Endothelial cell of umbilical vein (primary cell): ENCODE data around the gene CXCR6. TPM values are rescaled to one million over a fixed set of nuclear protein-coding genes. Genes with fewer than 3 reads are reported as not detected.

ENCODE experiments used
- BruUV-seq: library from RNA; stranded (reverse); fragments of 400-500 nt; replicated peaks from 2 replicates; lab custom pipeline; 2021; lab: Mats Ljungman, UMichigan
- CTCF ChIA-PET: fragments of 300-600, 350-600 bp; sonication (Branson Sonifier 250); formaldehyde crosslinking; loops from one replicate; lab custom pipeline; 2021; ENCODE audit warnings: antibody characterized with exemption, inconsistent platforms; lab: Charles Lee
- POLR2A ChIA-PET: fragments of 300-600, 350-600 bp; sonication (Branson Sonifier 250); formaldehyde crosslinking; loops from one replicate; lab custom pipeline; 2021; ENCODE audit warnings: antibody characterized with exemption, inconsistent platforms; lab: Charles Lee
- DNase-seq: peaks from one replicate; pipeline ENCODE4 v3.0.0-alpha.2; 2011; ENCODE audit warnings: low read depth, low spot score
- FAIRE-seq: peaks from 2 replicates; lab custom pipeline; 2011; peaks lifted over from hg19 to GRCh38; lab: Jason Lieb, UNC
- H2AFZ ChIP-seq: 2 replicates; pipeline ENCODE4 v1.6.0; 2012; ENCODE audit warnings: low read depth, low read length, control low read depth, inconsistent platforms
- H3K27ac ChIP-seq: 2 replicates; pipeline ENCODE4 v1.5.1; 2011; ENCODE audit warnings: low read depth, mild to moderate bottlenecking, control low read depth, low read length, moderate library complexity; ENCODE audit not compliant: insufficient read depth
- H3K27me3 ChIP-seq, 2 experiments: 2 replicates each; pipeline versions ENCODE4 v1.6.0 to v1.6.1; 2011; ENCODE audit warnings: low read length in 2 of 2, mixed read lengths in 1 of 2; ENCODE audit not compliant: control insufficient read depth in 2 of 2, insufficient read depth in 2 of 2
- H3K36me3 ChIP-seq, 2 experiments: 2 replicates in 1 of 2; 3 replicates in 1 of 2; pipeline ENCODE4 v1.5.1; 2011; ENCODE audit warnings: low read length in 2 of 2, mild to moderate bottlenecking in 1 of 2, moderate library complexity in 1 of 2; ENCODE audit not compliant: control insufficient read depth in 2 of 2, insufficient read depth in 2 of 2; ENCODE audit errors: extremely low read depth in 1 of 2
- H3K4me1 ChIP-seq: 3 replicates; pipeline ENCODE4 v1.5.1; 2011; ENCODE audit warnings: mild to moderate bottlenecking, low read length; ENCODE audit not compliant: control insufficient read depth, insufficient read depth; ENCODE audit errors: extremely low read depth
- H3K4me2 ChIP-seq: 2 replicates; pipeline ENCODE4 v1.6.1; 2011; ENCODE audit warnings: low read length, control low read depth, mixed read lengths; ENCODE audit not compliant: insufficient read depth
- H3K4me3 ChIP-seq, 3 experiments: fragments of 200-600 bp in 1 of 3; sonication (generic), shearing (Covaris generic) in 1 of 3; replicated peaks in 1 of 3; 2 replicates each; pipeline ENCODE4 v1.5.1; 2011 to 2016; ENCODE audit warnings: control low read depth in 3 of 3, low read length in 3 of 3, mild to moderate bottlenecking in 2 of 3, inconsistent platforms in 1 of 3, low read depth in 1 of 3, moderate library complexity in 1 of 3; ENCODE audit not compliant: insufficient read depth in 1 of 3
- H3K79me2 ChIP-seq: 2 replicates; pipeline ENCODE4 v1.6.0; 2012; ENCODE audit warnings: low read length, inconsistent platforms; ENCODE audit not compliant: control insufficient read depth, insufficient read depth
- H3K9ac ChIP-seq: replicated peaks from 2 replicates; pipeline ENCODE3; 2011; ENCODE audit warnings: low read length, control low read depth; ENCODE audit not compliant: insufficient read depth; ENCODE audit errors: extremely low read depth
- H3K9me1 ChIP-seq: replicated peaks from 3 replicates; pipeline ENCODE4 v1.6.0; 2011; ENCODE audit warnings: mild to moderate bottlenecking, low read length; ENCODE audit not compliant: control insufficient read depth, insufficient read depth; ENCODE audit errors: extremely low read depth
- H3K9me3 ChIP-seq: replicated peaks from 2 replicates; pipeline ENCODE4 v1.5.1; 2012; ENCODE audit warnings: low read length, inconsistent platforms; ENCODE audit not compliant: control insufficient read depth, insufficient read depth
- H4K20me1 ChIP-seq: replicated peaks from 2 replicates; pipeline ENCODE3; 2011; ENCODE audit warnings: mild to moderate bottlenecking, low read length; ENCODE audit not compliant: control insufficient read depth, insufficient read depth; ENCODE audit errors: extremely low read depth
- CTCF ChIP-seq, 2 donors: IDR thresholded peaks; 1 replicate in 1 of 2; 2 replicates in 1 of 2; pipeline ENCODE4 v1.5.1; 2011; ENCODE audit warnings: low read length in 2 of 2, mild to moderate bottlenecking in 2 of 2, moderate library complexity in 2 of 2, control low read depth in 1 of 2, inconsistent platforms in 1 of 2, low read depth in 1 of 2; ENCODE audit not compliant: insufficient read depth in 1 of 2; ENCODE audit errors: extremely low read depth in 1 of 2
- EZH2 ChIP-seq: IDR thresholded peaks from 2 replicates; pipeline ENCODE4 v1.6.1; 2012; ENCODE audit warnings: borderline replicate concordance, low read depth, mild to moderate bottlenecking, moderate library complexity, low read length, inconsistent platforms; ENCODE audit not compliant: severe bottlenecking
- FOS ChIP-seq: IDR thresholded peaks from 2 replicates; pipeline ENCODE4 v1.6.1; 2011; ENCODE audit warnings: mild to moderate bottlenecking, low read length, moderate library complexity, borderline replicate concordance; ENCODE audit not compliant: insufficient read depth
- GATA2 ChIP-seq: IDR thresholded peaks from 2 replicates; pipeline ENCODE4 v1.7.0; 2011; ENCODE audit warnings: low read depth, mild to moderate bottlenecking, moderate library complexity, mixed read lengths, low read length; ENCODE audit not compliant: insufficient read length, insufficient read depth
- JUN ChIP-seq: IDR thresholded peaks from 2 replicates; pipeline ENCODE4 v1.6.1; 2011; ENCODE audit warnings: borderline replicate concordance, low read depth; ENCODE audit not compliant: insufficient read length, insufficient read depth
- MAX ChIP-seq: IDR thresholded peaks from 2 replicates; pipeline ENCODE4 v1.6.1; 2011; ENCODE audit not compliant: insufficient read depth, insufficient read length
- MYC ChIP-seq: IDR thresholded peaks from one replicate; pipeline ENCODE4 v1.6.1; 2011; ENCODE audit warnings: mild to moderate bottlenecking, low read depth, low read length
- POLR2A ChIP-seq: IDR thresholded peaks from 2 replicates; pipeline ENCODE4 v1.6.1; 2012; ENCODE audit warnings: low read depth, mild to moderate bottlenecking, control low read depth, low read length
- POLR2AphosphoS5 ChIP-seq: IDR thresholded peaks from 2 replicates; pipeline ENCODE4 v1.6.1; 2012; ENCODE audit warnings: low read depth, mild to moderate bottlenecking, control low read depth, low read length, moderate library complexity; ENCODE audit not compliant: insufficient read depth
- dilution Hi-C: fragments of 300-500 bp; cut with MboI; formaldehyde crosslinking; loops from one replicate; pipeline ENCODE4 v1.15.0; 2019; ENCODE audit warnings: low sequenced_read_pairs; ENCODE audit not compliant: extremely low pct_ligation_motif_present
- intact Hi-C: fragments of 100-400 bp; cut with micrococcal nuclease; formaldehyde crosslinking; loops from one replicate; pipeline ENCODE4 v1.10.0; 2022
- polyA plus RNA-seq, 4 experiments: library from polyadenylated mRNA; depleted of rRNA in 3 of 4; stranded (reverse) in 3 of 4; unstranded in 1 of 4; fragments of >200 nt; gene quantifications; 2 replicates each; pipeline versions ENCODE4 v1.2.1 to v1.2.3, GENCODE V29; 2011 to 2012; ENCODE audit warnings: missing spikeins in 1 of 4
- total RNA-seq: library from RNA; stranded (reverse); gene quantifications from 2 replicates; pipeline ENCODE4 v1.2.3, GENCODE V29; 2021

CXCR6 gene
- total and polyA plus RNA-seq, 2 donors (not counting 3 experiments of a cell fraction or from before 2014, with no cell fraction given): not detected

- H3K4me3 ChIP-seq: no peak overlapping the region
- H3K27me3 ChIP-seq: no peaks in the 10 kb centered on the region
- no peak overlapping the region for H3K9ac ChIP-seq
- no peak overlapping the region for H2AFZ ChIP-seq
- no peaks in the 10 kb centered on the region for H3K79me2 ChIP-seq
- no peak overlapping the region for H3K4me2 ChIP-seq
- dilution Hi-C loops: no loop called here
- no peaks in the 10 kb centered on the region for H3K9me3 ChIP-seq
- CTCF ChIA-PET: interaction anchor here (1.3 kb wide), 1 partner anchor 121 kb away, joined by 3 read pairs; no protein-coding TSS in a partner anchor
- intact Hi-C loops: no loop called here
- H3K27ac ChIP-seq: no peak overlapping the region
- H3K9me1 ChIP-seq: no peaks in the 10 kb centered on the region
- POLR2A ChIA-PET: no interaction called here
- DNase-seq (no peak), FAIRE-seq (no peak)
- TF ChIP-seq MAX (no peak), EZH2 (no peak), JUN (no peak), POLR2A (no peak), GATA2 (no peak), MYC (no peak), FOS (no peak), POLR2AphosphoS5 (no peak), CTCF (IDR thresholded peaks at IDR 0.05; ENCODE audit: extremely low read depth in 1 of 2, insufficient read depth in 1 of 2, low read depth in 1 of 2, low read length in 2 of 2) (no peak)
- peaks cover 7 to 39% of the 10 kb centered on the region in 2 experiments for H3K36me3 ChIP-seq
- no TSS peak for BruUV-seq
- H4K20me1 ChIP-seq: no peaks in the 10 kb centered on the region
- H3K4me1 ChIP-seq: no peaks in the 10 kb centered on the region
These were observed 3.0 kb downstream of the CXCR6 start for GRCh38 chr3:45946307-45946706.
